Measurements from ENCODE around the gene MYPOP.

Gene MYPOP

DNA sequence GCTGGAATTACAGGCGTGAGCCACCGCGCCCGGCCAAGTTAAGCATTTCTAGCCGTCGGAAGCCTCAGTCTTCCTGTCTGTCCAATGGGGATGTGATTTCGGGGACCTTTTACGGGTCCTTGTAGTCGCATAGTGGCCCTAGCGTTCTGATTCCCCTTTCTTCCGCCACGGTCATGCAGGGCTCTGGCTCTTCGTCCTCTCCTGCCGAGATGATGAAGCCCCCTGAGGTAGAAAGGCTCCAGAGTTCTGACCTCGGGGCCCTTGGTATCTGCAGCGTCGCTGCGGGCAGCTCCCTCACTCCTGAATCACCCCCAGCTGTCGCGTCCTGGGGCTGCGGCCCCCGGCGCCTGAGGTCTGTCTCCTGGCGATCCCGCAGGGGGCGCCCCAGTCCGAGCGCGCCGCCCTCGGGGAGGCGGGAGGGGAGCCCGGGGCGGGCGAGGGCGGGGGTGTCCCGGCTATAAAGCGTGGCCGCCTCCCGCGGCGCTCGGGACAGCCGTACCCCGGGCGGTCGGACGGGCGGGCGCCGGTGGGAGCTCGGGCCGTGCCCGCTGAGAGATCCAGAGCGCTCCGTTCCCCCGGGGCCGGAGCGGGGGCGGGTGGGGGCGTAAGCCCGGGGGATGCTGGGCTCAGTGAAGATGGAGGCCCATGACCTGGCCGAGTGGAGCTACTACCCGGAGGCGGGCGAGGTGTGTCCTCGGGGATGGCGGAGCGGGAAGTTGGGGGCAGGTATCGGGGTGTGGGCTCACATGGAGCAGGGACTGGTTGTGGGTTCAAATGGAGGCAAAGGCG is 38.4 kb downstream of the MYPOP start, which contains the start of gene FOXA3:
Gene FOXA3 (plus strand): TSS at position 487 of the 789 bp plus-strand sequence. CDS start 131 bp downstream, at position 618.
- DNase-seq (ENCODE audit: low spot score), result peak; percentile 35

DNA sequence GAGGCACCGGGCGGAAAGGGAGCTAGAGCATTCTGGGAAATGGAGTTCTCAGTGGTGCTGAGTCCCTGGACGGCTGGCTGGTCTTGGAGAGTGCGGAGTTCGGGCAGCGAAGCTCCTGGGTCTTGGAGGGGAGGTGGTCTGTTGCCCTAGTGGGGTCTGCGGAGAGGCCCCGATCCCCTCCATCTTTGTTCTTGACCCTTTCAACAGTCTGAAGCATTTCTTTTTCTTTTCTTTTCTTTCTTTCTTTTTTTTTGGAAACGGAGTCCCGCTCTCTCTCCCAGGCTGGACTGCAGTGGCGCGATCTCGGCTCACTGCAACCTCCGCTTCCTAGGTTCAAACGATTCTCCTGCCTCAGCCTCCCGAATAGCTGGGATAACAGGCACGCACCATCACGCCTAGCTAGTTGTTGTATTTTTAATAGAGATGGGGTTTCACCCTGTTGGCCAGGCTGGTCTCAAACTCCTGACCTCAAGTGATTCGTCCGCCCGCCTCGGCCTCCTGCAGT is 39.0 kb downstream of the MYPOP start:
- DNase-seq (ENCODE audit: low spot score), result no peak

DNA sequence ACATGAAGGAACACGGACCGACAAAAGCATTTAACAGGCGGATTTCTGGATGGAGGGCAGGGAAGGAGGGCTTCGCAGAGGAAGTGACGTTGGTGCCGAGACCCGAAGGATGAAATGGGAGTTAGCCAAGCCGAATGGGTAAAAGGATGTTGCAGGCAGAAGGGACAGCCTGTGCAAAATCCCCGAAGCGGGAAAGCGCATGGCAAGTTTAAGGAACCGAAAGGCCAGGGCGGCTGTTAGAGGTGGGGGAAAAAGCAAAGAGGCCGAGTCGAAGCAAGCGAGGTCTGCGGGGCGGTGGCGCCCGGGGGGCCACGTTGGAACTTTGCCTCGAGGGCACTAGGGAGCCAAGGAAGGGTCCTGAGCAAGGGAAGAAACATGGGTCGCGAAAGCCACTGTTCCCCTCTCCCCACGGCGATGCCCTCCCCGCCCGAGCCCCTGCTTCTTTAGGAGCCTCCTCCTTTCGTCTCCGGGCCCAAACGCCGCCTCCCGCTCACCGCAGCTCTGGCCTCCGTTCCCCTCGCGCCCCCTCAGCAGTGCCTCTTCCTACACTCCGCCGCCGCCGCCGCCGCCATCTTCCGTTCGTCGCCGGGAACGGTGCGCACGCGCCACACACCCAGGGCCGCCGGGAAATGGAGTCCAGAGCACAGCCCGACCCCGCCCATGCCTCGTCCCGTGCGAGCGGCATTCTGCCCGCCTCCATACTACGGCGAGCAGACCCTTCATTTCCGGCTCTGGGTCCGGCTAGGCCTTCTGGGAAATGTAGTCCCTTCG is 39.7 kb downstream of the MYPOP start, which contains the start of gene SYMPK:
Gene SYMPK (minus strand): TSS at position 584 of the 771 bp plus-strand sequence. CDS start 8,652 bp downstream, outside the sequence.
- peak; percentile 100 for DNase-seq (ENCODE audit: low spot score)

DNA sequence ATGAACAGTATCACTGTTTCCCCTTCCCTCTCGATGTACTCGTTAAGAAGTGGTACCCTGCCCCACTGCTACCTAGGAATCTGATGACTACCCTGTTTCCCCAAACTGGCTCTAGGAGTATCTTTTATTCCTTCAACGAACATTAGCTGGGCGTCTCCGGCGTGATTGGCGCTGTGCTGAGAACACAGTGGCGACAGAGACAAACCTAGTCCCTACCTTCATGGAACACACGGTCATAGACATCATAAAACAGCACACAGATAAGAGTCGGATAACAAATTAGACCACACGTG is 40.2 kb downstream of the MYPOP start:
- peak; percentile 76 for DNase-seq (ENCODE audit: low spot score)

DNA sequence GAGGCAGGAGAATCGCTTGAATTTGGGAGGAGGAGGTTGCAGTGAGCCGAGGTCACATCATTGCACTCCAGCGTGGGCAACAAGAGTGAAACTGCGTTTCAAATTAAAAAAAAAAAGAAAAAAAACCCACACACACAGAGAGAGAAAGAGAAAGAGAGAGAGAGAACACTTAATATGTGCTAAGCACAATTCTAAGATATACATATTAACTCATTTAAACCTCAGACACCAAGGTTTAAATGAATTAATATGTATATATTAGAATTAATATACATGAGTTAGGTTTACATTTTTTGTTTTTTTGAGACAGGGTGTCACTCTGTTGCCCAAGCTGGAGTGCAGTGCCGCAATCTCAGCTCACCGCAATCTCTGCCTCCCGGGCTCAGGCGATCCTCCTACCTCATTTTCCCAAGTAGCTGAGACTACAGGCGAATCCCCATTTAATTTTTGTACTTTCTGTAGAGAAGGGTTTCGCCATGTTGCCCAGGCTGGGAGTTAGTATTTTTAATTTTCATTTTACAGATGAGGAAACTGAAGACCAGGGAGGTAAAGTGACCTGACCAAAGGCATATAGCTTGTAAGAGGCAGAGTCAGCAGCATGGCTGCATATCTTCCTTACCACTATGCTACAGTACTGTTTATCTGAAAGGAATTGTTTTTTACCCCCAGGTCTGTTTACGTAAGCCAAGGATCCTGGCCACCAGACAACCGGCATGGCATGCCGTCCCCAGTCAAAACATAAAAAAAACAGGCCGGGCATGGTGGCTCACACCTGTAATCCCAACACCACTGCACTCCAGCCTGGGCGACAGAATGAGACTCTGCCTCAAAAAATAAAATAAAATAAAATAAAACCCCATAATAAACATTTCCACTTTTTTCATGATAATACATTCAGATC is 41.8 kb downstream of the MYPOP start:
- no peak for DNase-seq (ENCODE audit: low spot score)

DNA sequence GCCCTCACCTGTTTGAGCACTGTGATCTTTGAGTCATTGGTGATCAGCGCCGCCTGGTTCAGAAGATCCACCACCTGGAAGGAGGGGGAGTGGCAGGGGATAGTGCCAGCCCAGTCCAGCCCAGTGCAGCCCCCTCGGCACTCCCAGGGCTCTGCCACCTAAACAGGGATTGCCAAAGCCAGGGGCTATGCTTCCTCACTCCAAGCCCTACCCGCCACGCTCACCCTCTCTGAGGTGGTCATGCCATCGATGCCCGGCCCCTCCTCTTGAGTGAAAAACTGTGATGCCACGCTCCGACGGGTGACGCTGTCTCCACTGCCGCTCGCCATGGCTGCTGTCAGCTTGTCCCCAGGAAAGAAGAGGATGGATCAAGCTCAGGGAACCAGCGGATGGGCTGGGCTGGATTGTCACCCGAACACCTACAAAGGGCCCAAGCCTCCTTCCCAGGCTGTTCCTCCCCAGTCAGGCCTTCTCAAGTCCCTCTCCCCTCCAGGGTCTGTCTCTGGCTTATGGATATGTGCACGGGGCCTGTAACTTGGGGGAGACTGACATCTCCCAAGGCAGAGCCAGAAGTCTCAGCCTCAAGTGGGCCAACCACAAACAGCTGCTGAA is 48.1 kb downstream of the MYPOP start:
- no peak for DNase-seq (ENCODE audit: low spot score)

DNA sequence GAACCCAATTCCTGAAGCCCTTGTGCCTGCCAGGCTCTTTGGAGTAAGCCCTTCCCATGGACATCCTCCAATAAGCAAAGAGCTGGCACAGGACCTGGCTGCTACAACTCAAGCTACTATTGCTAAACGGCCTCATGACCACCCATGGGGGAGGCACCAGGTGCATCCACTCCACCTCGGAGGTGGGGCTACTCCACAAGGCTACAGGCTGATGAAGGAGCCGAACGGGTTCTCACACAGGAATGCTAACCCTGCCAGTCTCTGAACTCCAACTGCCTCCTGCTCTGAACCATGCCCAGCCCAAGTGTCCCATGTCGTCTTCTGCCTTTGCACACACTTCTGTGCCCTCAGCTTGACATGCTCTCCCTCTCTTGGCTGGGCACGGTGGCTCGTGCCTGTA is 49.4 kb downstream of the MYPOP start:
- DNase-seq (ENCODE audit: low spot score), result no peak

DNA sequence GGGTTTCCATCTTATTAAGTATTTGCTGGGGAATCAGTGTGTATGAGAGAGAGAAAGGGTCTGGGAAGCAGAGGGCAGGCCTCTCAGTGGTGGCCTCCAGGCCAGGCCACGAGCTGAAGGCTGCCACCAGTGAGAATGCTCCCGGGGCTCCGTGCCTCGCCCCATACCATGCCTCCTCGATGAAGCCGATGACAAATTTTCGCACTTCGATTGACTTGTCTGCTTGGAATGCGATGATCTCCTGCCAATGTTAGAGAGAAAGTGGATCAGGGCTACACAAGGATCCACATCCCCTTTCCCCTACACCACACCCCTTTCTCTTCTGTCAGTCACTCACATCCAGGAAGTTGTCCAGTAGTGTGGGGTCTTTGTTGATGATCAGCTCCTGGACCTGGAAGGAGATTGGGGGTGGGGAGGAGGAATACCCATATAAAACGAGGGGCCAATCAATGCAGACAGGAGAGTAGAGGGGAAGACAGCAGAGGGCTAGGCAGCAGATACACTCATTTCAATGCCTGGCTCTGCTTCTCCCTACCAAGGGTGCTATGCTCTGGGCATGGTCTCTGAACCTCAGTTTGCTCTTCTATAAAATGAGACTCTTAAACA is 50.2 kb downstream of the MYPOP start:
- DNase-seq (ENCODE audit: low spot score), result no peak

DNA sequence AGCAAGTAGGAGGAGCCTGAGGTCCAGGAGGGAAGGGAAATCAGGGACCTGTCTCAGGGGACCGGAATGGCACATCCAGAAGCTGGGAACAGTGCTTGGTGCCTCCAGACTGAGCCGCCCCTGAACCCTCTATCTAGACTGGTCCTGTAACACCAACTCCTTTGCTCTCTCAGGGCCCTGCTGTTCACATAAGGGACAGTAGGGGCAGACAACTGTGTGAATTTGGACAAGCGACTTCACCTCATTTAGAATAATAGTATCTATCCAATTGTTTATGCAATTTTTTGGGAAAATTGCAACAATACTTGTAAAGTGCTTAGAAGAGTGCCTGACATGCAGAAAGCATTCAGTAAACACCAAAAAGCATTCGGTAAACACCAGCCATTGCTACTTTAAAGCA is 53.5 kb downstream of the MYPOP start:
- DNase-seq (ENCODE audit: low spot score), result no peak

DNA sequence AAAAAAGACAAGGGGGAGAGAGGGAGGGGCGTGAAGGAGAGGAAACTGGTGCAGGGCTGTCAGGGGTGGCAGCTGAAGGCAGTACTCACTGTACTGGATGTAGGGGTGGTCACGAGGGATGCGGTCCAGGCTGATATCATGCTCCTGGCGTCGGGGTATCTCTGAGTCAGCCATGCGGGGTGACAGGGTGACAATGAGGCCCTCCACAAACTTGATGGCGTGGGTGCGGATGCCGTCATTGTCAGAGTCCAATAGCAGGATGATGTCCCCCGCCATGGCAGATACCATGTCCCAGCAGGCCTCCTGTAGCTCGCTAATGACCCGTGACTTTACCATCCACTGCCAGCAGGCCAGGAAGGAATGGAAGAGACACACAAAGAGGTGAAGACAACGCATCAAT is 54.8 kb downstream of the MYPOP start:
- DNase-seq (ENCODE audit: low spot score), result no peak

DNA sequence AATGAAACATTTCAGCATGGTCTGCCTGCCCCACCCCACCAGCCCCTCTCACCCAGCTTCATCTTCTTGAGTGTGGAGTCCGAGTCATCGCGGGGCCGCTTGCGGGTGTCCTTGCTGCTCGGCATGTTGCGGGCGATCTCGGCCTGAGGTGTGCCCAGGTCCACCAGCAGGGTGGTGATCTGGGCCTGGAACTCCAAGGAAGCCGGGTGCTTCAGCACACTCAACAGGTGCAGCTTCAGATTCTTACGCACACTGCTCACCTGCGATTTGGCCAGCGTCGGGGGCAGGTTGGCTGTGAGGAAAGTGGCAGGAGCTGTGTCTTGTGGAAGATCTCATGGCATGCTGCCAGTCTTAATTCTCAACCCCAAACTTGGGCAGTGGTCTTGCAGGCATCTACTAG is 60.2 kb downstream of the MYPOP start:
- DNase-seq (ENCODE audit: low spot score), result no peak
